PC-9 (cell line): ENCODE measurements around the gene ADGB. TPM values are rescaled to one million over a fixed set of nuclear protein-coding genes. Genes with fewer than 3 reads are reported as not detected.

ENCODE experiments used
- BruUV-seq: library from RNA; stranded (reverse); fragments of 400-500 nt; replicated peaks from 2 replicates; lab custom pipeline; 2021; lab: Mats Ljungman, UMichigan
- CTCF ChIA-PET: fragments of 300-600 bp; sonication (Branson Sonifier 250); formaldehyde crosslinking; loops from one replicate; lab custom pipeline; 2022; ENCODE audit warnings: antibody characterized with exemption; lab: Charles Lee
- POLR2A ChIA-PET: fragments of 300-600 bp; sonication (Branson Sonifier 250); formaldehyde crosslinking; loops from one replicate; lab custom pipeline; 2022; ENCODE audit warnings: antibody characterized with exemption; ENCODE audit not compliant: unreplicated experiment; lab: Charles Lee
- DNase-seq, 2 experiments: peaks; one replicate each; pipeline versions ENCODE4 v3.0.0 to v3.0.0-alpha.2; 2015 to 2022; ENCODE audit warnings: mixed read lengths in 1 of 2
- H2AFZ ChIP-seq: fragments of 200-600 bp; sonication (generic); 2 replicates; pipeline ENCODE4 v1.8.1; 2017; ENCODE audit warnings: antibody characterized with exemption
- H3F3A ChIP-seq: fragments of 200-600 bp; sonication (generic); 2 replicates; pipeline ENCODE4 v1.8.1; 2017; ENCODE audit warnings: antibody characterized with exemption, mild to moderate bottlenecking, low read depth; ENCODE audit not compliant: insufficient read depth
- H3K27ac ChIP-seq: fragments of 200-600 bp; sonication (generic); 2 replicates; pipeline ENCODE4 v1.6.1; 2016; ENCODE audit warnings: mixed run types
- H3K27me3 ChIP-seq: fragments of 200-600 bp; sonication (generic); 2 replicates; pipeline ENCODE4 v1.6.1; 2016; ENCODE audit warnings: low read depth, mixed run types; ENCODE audit not compliant: insufficient read depth
- H3K36me3 ChIP-seq: fragments of 200-600 bp; sonication (generic); 2 replicates; pipeline ENCODE4 v1.6.1; 2016; ENCODE audit warnings: low read depth, mixed run types
- H3K4me1 ChIP-seq: fragments of 200-600 bp; sonication (generic); replicated peaks from 2 replicates; pipeline ENCODE4 v1.6.1; 2016; ENCODE audit warnings: mixed run types; ENCODE audit not compliant: insufficient read depth
- H3K4me2 ChIP-seq: fragments of 200-600 bp; sonication (generic); 2 replicates; pipeline ENCODE4 v1.6.1; 2017; ENCODE audit warnings: mixed run types
- H3K4me3 ChIP-seq: fragments of 200-600 bp; sonication (generic); 2 replicates; pipeline ENCODE4 v1.6.1; 2016; ENCODE audit warnings: mixed run types
- H3K79me2 ChIP-seq: fragments of 200-600 bp; sonication (generic); 2 replicates; pipeline ENCODE4 v1.6.1; 2017; ENCODE audit warnings: low read depth, mixed run types
- H3K9me2 ChIP-seq: fragments of 200-600 bp; sonication (generic); 2 replicates; pipeline ENCODE4 v1.8.1; 2017; ENCODE audit warnings: mild to moderate bottlenecking; ENCODE audit not compliant: insufficient read depth
- H3K9me3 ChIP-seq: fragments of 200-600 bp; sonication (generic); 2 replicates; pipeline ENCODE4 v1.8.1; 2016; ENCODE audit warnings: low read depth; ENCODE audit not compliant: insufficient read depth
- H4K20me1 ChIP-seq: fragments of 200-600 bp; sonication (generic); 2 replicates; pipeline ENCODE4 v1.8.1; 2017; ENCODE audit not compliant: insufficient read depth
- CTCF ChIP-seq: fragments of 200-600 bp; sonication (generic); conservative IDR thresholded peaks from 2 replicates; pipeline ENCODE4 v1.6.1; 2017; ENCODE audit warnings: mixed run types, antibody characterized with exemption, mild to moderate bottlenecking, moderate library complexity
- EZH2 ChIP-seq: fragments of 200-600 bp; sonication (generic); IDR thresholded peaks from 2 replicates; pipeline ENCODE4 v1.8.0; 2017; ENCODE audit warnings: antibody characterized with exemption, low read depth
- intact Hi-C: fragments of 100-400 bp; cut with micrococcal nuclease; formaldehyde crosslinking; loops from one replicate; pipeline ENCODE4 v1.10.0; 2022; ENCODE audit not compliant: unreplicated experiment
- total RNA-seq: library from RNA; stranded (reverse); gene quantifications from 2 replicates; pipeline ENCODE4 v1.2.3, GENCODE V29; 2021

Gene ADGB
- total RNA-seq, 1 experiment from 2014 or later = not detected

GRCh38 chr6:146864885-146865284 is 266.1 kb downstream of the ADGB start:
- BruUV-seq = no TSS peak
- no peaks in the 10 kb centered on the region for H3K9me2 ChIP-seq
- H3K4me3 ChIP-seq = no peak overlapping the region
- H3K36me3 ChIP-seq = no peaks in the 10 kb centered on the region
- no peak overlapping the region for H2AFZ ChIP-seq
- CTCF ChIA-PET = no interaction called here
- H3K4me2 ChIP-seq = no peak overlapping the region
- POLR2A ChIA-PET = no interaction called here
- DNase-seq = no peak
- intact Hi-C loops = no loop called here
- H3K9me3 ChIP-seq = no peaks in the 10 kb centered on the region
- H3K79me2 ChIP-seq = no peaks in the 10 kb centered on the region
- H4K20me1 ChIP-seq = no peaks in the 10 kb centered on the region
- TF ChIP-seq CTCF = no peak
- no peak for TF ChIP-seq EZH2
- no peaks in the 10 kb centered on the region for H3F3A ChIP-seq
- no peak overlapping the region for H3K27ac ChIP-seq
- no peaks in the 10 kb centered on the region for H3K27me3 ChIP-seq
- H3K4me1 ChIP-seq = no peaks in the 10 kb centered on the region

Other genes with a start within 250 kb of the ADGB start
- 21.4 and 22.6 TPM in 2 replicates for gene RAB32, start 55.1 kb upstream of the ADGB start, total RNA-seq